Liver (tissue), 3 donors: ENCODE measurements around the gene PLCD3.
A peak's percentile ranks its signal among the peaks of the same experiment; 100 is the strongest.

Experiments used
- EGR1 ChIP-seq, 2 donors: IDR thresholded peaks; 2 replicates each; pipeline ENCODE4 v1.6.1; 2016 to 2018; ENCODE audit warnings: antibody characterized with exemption in 2 of 2, low read depth in 2 of 2
- FOXA1 ChIP-seq: IDR thresholded peaks from 2 replicates; pipeline ENCODE4 v1.6.1; 2016; ENCODE audit warnings: antibody characterized with exemption
- GABPA ChIP-seq, 2 donors: IDR thresholded peaks in 1 of 2; conservative IDR thresholded peaks in 1 of 2; 2 replicates each; pipeline ENCODE4 v1.6.1; 2016; ENCODE audit warnings: antibody characterized with exemption in 2 of 2, mild to moderate bottlenecking in 1 of 2, moderate library complexity in 1 of 2
- HNF4G ChIP-seq: IDR thresholded peaks from 2 replicates; pipeline ENCODE4 v1.6.1; 2016; ENCODE audit warnings: antibody characterized with exemption
- JUND ChIP-seq, 2 donors: IDR thresholded peaks; 2 replicates each; pipeline ENCODE4 v1.6.1; 2016; ENCODE audit warnings: antibody characterized with exemption in 2 of 2
- RAD21 ChIP-seq, 2 donors: IDR thresholded peaks; 2 replicates each; pipeline ENCODE4 v1.6.1; 2016; ENCODE audit warnings: antibody characterized with exemption in 2 of 2, mild to moderate bottlenecking in 2 of 2
- SP1 ChIP-seq: IDR thresholded peaks from 2 replicates; pipeline ENCODE4 v1.6.1; 2018; ENCODE audit warnings: antibody characterized with exemption, mild to moderate bottlenecking
- TAF1 ChIP-seq: conservative IDR thresholded peaks from 2 replicates; pipeline ENCODE4 v1.6.1; 2016; ENCODE audit warnings: antibody characterized with exemption, mild to moderate bottlenecking
- YY1 ChIP-seq: IDR thresholded peaks from 2 replicates; pipeline ENCODE4 v1.6.1; 2016; ENCODE audit warnings: antibody characterized with exemption, mild to moderate bottlenecking
- TF ChIP-seq, protein P1 (sequence below): fragments of 150-350 bp; IDR thresholded peaks from 2 replicates; pipeline ENCODE4 v1.5.1; 2017; ENCODE audit warnings: improper control_type of control experiment, low read depth, low read length; ENCODE audit not compliant: missing input control
- TF ChIP-seq, protein P2 (sequence below): IDR thresholded peaks from 2 replicates; pipeline ENCODE4 v1.6.1; 2016; ENCODE audit warnings: antibody characterized with exemption
- TF ChIP-seq, protein P3 (sequence below): IDR thresholded peaks from 2 replicates; pipeline ENCODE4 v1.6.1; 2016; ENCODE audit warnings: antibody characterized with exemption, mild to moderate bottlenecking
- TF ChIP-seq, protein P4 (sequence below): IDR thresholded peaks from 2 replicates; pipeline ENCODE4 v1.6.1; 2016; ENCODE audit warnings: antibody characterized with exemption
- donor health status: healthy.
- donor health status: healthy.

DNA sequence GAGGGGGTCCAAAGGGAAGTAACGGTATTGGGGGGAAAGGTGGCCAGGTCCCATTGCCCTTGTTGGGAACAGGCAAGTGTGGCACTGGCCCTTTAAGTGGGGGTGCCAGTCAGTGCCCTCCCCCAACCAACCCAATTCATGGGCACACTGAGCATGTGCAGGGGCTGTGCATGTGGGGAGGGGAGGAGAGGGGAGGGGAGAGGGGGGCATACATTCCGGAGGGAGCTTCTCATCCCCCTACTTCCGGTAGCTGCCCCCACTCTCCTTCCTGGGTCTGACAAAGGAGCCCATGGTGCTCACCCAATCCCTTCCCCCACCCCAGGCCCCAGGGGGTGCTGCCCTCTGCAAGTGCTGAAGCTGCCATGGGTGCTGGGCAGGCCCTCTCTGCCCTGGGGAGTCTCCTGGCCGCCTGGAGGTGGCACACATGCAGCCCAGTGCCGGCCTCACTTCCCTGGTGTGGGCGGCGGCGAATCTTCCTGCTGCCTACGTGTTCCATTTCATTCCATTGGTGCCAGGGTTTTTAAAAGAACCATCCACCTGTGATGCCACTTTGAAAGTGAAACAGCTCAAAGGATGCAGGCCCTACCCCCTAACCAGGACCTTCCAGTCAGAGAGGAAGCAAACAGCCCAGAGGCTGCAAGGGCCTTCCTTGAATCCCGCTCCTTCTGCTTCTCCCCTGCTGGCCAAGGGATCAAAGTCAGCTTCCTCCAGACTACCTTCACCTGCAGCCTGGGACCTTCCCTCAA is 40.4 kb upstream of the PLCD3 start:
- TF ChIP-seq, protein P1, sequence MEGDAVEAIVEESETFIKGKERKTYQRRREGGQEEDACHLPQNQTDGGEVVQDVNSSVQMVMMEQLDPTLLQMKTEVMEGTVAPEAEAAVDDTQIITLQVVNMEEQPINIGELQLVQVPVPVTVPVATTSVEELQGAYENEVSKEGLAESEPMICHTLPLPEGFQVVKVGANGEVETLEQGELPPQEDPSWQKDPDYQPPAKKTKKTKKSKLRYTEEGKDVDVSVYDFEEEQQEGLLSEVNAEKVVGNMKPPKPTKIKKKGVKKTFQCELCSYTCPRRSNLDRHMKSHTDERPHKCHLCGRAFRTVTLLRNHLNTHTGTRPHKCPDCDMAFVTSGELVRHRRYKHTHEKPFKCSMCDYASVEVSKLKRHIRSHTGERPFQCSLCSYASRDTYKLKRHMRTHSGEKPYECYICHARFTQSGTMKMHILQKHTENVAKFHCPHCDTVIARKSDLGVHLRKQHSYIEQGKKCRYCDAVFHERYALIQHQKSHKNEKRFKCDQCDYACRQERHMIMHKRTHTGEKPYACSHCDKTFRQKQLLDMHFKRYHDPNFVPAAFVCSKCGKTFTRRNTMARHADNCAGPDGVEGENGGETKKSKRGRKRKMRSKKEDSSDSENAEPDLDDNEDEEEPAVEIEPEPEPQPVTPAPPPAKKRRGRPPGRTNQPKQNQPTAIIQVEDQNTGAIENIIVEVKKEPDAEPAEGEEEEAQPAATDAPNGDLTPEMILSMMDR: no peak
- TF ChIP-seq, protein P2, sequence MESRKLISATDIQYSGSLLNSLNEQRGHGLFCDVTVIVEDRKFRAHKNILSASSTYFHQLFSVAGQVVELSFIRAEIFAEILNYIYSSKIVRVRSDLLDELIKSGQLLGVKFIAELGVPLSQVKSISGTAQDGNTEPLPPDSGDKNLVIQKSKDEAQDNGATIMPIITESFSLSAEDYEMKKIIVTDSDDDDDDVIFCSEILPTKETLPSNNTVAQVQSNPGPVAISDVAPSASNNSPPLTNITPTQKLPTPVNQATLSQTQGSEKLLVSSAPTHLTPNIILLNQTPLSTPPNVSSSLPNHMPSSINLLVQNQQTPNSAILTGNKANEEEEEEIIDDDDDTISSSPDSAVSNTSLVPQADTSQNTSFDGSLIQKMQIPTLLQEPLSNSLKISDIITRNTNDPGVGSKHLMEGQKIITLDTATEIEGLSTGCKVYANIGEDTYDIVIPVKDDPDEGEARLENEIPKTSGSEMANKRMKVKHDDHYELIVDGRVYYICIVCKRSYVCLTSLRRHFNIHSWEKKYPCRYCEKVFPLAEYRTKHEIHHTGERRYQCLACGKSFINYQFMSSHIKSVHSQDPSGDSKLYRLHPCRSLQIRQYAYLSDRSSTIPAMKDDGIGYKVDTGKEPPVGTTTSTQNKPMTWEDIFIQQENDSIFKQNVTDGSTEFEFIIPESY: no peak
- TF ChIP-seq EGR1 (IDR thresholded peaks at IDR 0.05; ENCODE audit: low read depth in 2 of 2) (no peak), RAD21 (IDR thresholded peaks at IDR 0.05) (no peak), SP1 (no peak), TAF1 (no peak), FOXA1 (no peak), GABPA (IDR thresholded peaks at IDR 0.05 in 1 of 2, conservative IDR thresholded peaks at IDR 0.05 in 1 of 2) (no peak), HNF4G (no peak), YY1 (peak; percentile 35), JUND (IDR thresholded peaks at IDR 0.05) (no peak)
- TF ChIP-seq, protein P3, sequence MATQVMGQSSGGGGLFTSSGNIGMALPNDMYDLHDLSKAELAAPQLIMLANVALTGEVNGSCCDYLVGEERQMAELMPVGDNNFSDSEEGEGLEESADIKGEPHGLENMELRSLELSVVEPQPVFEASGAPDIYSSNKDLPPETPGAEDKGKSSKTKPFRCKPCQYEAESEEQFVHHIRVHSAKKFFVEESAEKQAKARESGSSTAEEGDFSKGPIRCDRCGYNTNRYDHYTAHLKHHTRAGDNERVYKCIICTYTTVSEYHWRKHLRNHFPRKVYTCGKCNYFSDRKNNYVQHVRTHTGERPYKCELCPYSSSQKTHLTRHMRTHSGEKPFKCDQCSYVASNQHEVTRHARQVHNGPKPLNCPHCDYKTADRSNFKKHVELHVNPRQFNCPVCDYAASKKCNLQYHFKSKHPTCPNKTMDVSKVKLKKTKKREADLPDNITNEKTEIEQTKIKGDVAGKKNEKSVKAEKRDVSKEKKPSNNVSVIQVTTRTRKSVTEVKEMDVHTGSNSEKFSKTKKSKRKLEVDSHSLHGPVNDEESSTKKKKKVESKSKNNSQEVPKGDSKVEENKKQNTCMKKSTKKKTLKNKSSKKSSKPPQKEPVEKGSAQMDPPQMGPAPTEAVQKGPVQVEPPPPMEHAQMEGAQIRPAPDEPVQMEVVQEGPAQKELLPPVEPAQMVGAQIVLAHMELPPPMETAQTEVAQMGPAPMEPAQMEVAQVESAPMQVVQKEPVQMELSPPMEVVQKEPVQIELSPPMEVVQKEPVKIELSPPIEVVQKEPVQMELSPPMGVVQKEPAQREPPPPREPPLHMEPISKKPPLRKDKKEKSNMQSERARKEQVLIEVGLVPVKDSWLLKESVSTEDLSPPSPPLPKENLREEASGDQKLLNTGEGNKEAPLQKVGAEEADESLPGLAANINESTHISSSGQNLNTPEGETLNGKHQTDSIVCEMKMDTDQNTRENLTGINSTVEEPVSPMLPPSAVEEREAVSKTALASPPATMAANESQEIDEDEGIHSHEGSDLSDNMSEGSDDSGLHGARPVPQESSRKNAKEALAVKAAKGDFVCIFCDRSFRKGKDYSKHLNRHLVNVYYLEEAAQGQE: no peak
- TF ChIP-seq, protein P4, sequence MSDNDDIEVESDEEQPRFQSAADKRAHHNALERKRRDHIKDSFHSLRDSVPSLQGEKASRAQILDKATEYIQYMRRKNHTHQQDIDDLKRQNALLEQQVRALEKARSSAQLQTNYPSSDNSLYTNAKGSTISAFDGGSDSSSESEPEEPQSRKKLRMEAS: peak; percentile 73
